ENCODE data around the gene NUDT7. TPM values are rescaled to one million over a fixed set of nuclear protein-coding genes. Genes with fewer than 3 reads are reported as not detected.

Gene NUDT7
- total RNA-seq, 1 experiment from 2014 or later, result 5.2 TPM

DNA sequence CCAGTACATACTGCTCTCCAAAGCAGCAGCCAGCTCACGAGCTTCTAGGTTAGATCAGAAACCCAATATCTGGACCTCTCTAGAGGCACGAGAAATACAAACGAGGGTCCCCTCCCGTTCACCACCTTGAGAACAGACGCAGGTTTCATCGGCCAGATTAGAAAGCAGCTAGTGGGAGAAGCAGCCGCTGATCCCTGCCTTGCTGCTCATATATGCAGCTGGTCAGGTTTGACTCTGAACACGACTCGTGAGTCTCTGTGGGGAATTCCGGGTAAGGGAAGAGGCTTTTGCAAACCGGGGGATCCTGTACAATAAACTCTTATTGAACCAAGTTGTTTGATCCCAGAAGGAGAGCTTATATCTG is 67.7 kb downstream of the NUDT7 start:
- Histone ChIP-seq H3K36me3 (ENCODE audit: control insufficient read depth in 1 of 2, insufficient read depth in 2 of 2, low read length in 2 of 2) (no peaks in the 10 kb centered on the region), H3K9ac (ENCODE audit: low read length) (no peak overlapping the region), H3K4me1 (ENCODE audit: control insufficient read depth in 1 of 2, insufficient read depth in 2 of 2, low read length in 2 of 2) (no peaks in the 10 kb centered on the region), H3K4me3 (replicated peaks in 1 of 2; ENCODE audit: low read depth in 1 of 2, low read length in 2 of 2) (no peak overlapping the region), H3K9me2 (ENCODE audit: insufficient read depth) (no peaks in the 10 kb centered on the region), H3K4me2 (ENCODE audit: low read length) (no peak overlapping the region), H4K20me1 (ENCODE audit: insufficient read depth) (no peaks in the 10 kb centered on the region), H2AFZ (ENCODE audit: low read depth, low read length, poor library complexity, severe bottlenecking) (no peak overlapping the region), H3K79me2 (ENCODE audit: insufficient read depth, low read length) (no peaks in the 10 kb centered on the region), H3K9me3 (ENCODE audit: control insufficient read depth in 1 of 2, insufficient read depth in 1 of 2, low read depth in 1 of 2, low read length in 2 of 2) (no peaks in the 10 kb centered on the region), H3K27me3 (ENCODE audit: insufficient read depth, low read length) (peaks cover 64% of the 10 kb centered on the region), H3K27ac (ENCODE audit: low read depth, low read length) (no peak overlapping the region)
- intact Hi-C loops (cut with micrococcal nuclease), result no loop called here
- ChIA-PET POLR2A (no interaction called here), RAD21 (ENCODE audit: low non-redundant PET in 1 of 2, low total read pairs in 2 of 2, uncharacterized antibody in 2 of 2, unreplicated experiment in 2 of 2) (no interaction called here), CTCF (no interaction called here)
- DNase-seq (ENCODE audit: low read depth, low spot score), result no peak
- no TSS peak for BruUV-seq (replicated peaks)
- no peak for ATAC-seq
- no peak for TF ChIP-seq SP1 (IDR thresholded peaks at IDR 0.05; ENCODE audit: low read depth)

DNA sequence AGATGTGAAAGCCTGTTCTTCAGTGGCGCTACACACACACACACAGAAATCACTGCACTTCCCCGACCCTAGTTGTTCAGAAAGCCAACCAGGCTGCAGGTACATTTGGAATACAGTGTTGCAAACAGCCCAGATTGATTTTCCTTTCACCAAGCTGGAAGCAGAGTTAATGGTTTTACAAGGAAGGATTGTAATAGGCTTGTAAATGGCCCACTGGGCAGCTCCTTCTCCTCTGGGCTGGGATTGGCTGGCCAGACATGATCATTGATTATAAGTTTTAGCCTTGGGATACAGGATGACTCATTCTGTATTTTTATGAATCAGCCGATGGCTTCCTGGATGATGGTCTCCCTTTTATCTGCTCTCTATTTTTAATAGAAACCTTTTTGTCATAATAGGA is 68.6 kb downstream of the NUDT7 start:
- no peak overlapping the region for H3K4me2 ChIP-seq (ENCODE audit: low read length)

More for the DNA sequence above, 68.6 kb downstream of the NUDT7 start:
- intact Hi-C loops (cut with micrococcal nuclease), result no loop called here
- ChIA-PET POLR2A (no interaction called here), CTCF (no interaction called here), RAD21 (ENCODE audit: low non-redundant PET in 1 of 2, low total read pairs in 2 of 2, uncharacterized antibody in 2 of 2, unreplicated experiment in 2 of 2) (no interaction called here)
- no peak overlapping the region for H2AFZ ChIP-seq (ENCODE audit: low read depth, low read length, poor library complexity, severe bottlenecking)
- H3K9me3 ChIP-seq (ENCODE audit: control insufficient read depth in 1 of 2, insufficient read depth in 1 of 2, low read depth in 1 of 2, low read length in 2 of 2), result no peaks in the 10 kb centered on the region
- no peak overlapping the region for H3K9ac ChIP-seq (ENCODE audit: low read length)
- ATAC-seq (no peak), DNase-seq (ENCODE audit: low read depth, low spot score) (no peak)
- H3K36me3 ChIP-seq (ENCODE audit: control insufficient read depth in 1 of 2, insufficient read depth in 2 of 2, low read length in 2 of 2), result no peaks in the 10 kb centered on the region
- H3K9me2 ChIP-seq (ENCODE audit: insufficient read depth), result no peaks in the 10 kb centered on the region
- no peak overlapping the region for H3K4me3 ChIP-seq (replicated peaks in 1 of 2; ENCODE audit: low read depth in 1 of 2, low read length in 2 of 2)
- H3K4me1 ChIP-seq (ENCODE audit: control insufficient read depth in 1 of 2, insufficient read depth in 2 of 2, low read length in 2 of 2), result no peaks in the 10 kb centered on the region
- TF ChIP-seq, protein P1, sequence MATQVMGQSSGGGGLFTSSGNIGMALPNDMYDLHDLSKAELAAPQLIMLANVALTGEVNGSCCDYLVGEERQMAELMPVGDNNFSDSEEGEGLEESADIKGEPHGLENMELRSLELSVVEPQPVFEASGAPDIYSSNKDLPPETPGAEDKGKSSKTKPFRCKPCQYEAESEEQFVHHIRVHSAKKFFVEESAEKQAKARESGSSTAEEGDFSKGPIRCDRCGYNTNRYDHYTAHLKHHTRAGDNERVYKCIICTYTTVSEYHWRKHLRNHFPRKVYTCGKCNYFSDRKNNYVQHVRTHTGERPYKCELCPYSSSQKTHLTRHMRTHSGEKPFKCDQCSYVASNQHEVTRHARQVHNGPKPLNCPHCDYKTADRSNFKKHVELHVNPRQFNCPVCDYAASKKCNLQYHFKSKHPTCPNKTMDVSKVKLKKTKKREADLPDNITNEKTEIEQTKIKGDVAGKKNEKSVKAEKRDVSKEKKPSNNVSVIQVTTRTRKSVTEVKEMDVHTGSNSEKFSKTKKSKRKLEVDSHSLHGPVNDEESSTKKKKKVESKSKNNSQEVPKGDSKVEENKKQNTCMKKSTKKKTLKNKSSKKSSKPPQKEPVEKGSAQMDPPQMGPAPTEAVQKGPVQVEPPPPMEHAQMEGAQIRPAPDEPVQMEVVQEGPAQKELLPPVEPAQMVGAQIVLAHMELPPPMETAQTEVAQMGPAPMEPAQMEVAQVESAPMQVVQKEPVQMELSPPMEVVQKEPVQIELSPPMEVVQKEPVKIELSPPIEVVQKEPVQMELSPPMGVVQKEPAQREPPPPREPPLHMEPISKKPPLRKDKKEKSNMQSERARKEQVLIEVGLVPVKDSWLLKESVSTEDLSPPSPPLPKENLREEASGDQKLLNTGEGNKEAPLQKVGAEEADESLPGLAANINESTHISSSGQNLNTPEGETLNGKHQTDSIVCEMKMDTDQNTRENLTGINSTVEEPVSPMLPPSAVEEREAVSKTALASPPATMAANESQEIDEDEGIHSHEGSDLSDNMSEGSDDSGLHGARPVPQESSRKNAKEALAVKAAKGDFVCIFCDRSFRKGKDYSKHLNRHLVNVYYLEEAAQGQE (IDR thresholded peaks at IDR 0.05; ENCODE audit: low read depth), result no peak
- TF ChIP-seq EZH2 (IDR thresholded peaks at IDR 0.05), result no peak
- no peak for TF ChIP-seq SIN3A (IDR thresholded peaks at IDR 0.05; ENCODE audit: low read depth)
- TF ChIP-seq EZH2phosphoT487 (IDR thresholded peaks at IDR 0.05; ENCODE audit: borderline replicate concordance), result no peak
- TF ChIP-seq RAD21 (IDR thresholded peaks at IDR 0.05; ENCODE audit: low read depth), result no peak
- TF ChIP-seq EGR1 (IDR thresholded peaks at IDR 0.05; ENCODE audit: low read depth), result no peak
- TF ChIP-seq SP1 (IDR thresholded peaks at IDR 0.05; ENCODE audit: low read depth), result no peak
- TF ChIP-seq, protein P2, sequence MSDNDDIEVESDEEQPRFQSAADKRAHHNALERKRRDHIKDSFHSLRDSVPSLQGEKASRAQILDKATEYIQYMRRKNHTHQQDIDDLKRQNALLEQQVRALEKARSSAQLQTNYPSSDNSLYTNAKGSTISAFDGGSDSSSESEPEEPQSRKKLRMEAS (IDR thresholded peaks at IDR 0.05), result no peak
- TF ChIP-seq TCF7L2 (IDR thresholded peaks at IDR 0.05; ENCODE audit: borderline replicate concordance, extremely low read depth, insufficient read depth, insufficient read length), result no peak
- TF ChIP-seq ELF1 (IDR thresholded peaks at IDR 0.05; ENCODE audit: borderline replicate concordance, low read depth), result no peak
- H3K79me2 ChIP-seq (ENCODE audit: insufficient read depth, low read length), result no peaks in the 10 kb centered on the region
- no peak overlapping the region for H3K27ac ChIP-seq (ENCODE audit: low read depth, low read length)
- H3K27me3 ChIP-seq (ENCODE audit: insufficient read depth, low read length), result peaks cover 62% of the 10 kb centered on the region
- no peaks in the 10 kb centered on the region for H4K20me1 ChIP-seq (ENCODE audit: insufficient read depth)
- BruUV-seq (replicated peaks), result no TSS peak
